Astrocyte (in vitro differentiated cells and primary cell): ENCODE measurements around the gene SMYD1.
"Not testable (repeated sequence)": the region's sequence is repeated elsewhere in the genome, so short reads cannot be mapped to it uniquely, and the experiment has no call there.

Source experiments
- CTCF ChIP-seq: IDR thresholded peaks from 2 replicates; pipeline ENCODE4 v1.5.1; 2011; ENCODE audit warnings: low read depth, mild to moderate bottlenecking, inconsistent platforms, low read length, moderate library complexity; ENCODE audit not compliant: insufficient read depth
- EZH2 ChIP-seq: IDR thresholded peaks from 2 replicates; pipeline ENCODE4 v1.6.1; 2012; ENCODE audit warnings: mild to moderate bottlenecking, low read length, inconsistent platforms; ENCODE audit not compliant: insufficient read depth

DNA sequence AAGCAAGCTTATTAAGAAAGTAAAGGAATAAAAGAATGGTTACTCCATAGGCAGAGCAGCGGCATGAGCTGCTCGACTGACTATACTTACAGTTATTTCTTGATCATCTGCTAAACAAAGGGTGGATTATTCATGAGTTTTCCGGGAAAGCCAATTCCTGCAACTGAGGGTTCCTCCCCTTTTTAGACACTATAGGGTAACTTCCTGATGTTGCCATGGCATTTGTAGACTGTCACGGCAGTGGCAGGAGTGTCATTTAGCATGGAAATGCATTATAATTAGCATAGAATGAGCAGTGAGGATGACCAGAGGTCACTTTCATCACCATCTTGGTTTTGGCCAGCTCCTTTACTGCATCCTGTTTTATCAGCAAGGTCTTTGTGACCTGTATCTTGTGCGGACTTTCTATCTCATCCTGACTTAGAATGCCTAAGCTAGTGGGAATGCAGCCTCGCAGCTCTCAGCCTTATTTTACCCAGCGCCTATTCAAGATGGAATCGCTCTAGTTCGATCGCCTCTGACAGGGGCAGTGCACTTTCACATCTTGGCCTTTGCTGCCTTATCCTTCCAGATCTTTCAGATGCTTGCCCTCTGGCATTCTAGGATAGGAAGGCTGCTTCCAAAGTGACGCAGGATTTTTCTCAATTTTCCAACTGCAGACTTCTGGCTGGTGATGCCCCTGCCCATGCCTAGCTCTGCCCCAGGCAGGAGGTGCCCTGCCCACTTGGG lies 49.4 kb upstream of the SMYD1 start:
- TF ChIP-seq CTCF, EZH2: not testable (repeated sequence)
